H9 (cell line): ENCODE measurements around the gene STK11. TPM values are rescaled to one million over a fixed set of nuclear protein-coding genes. Genes with fewer than 3 reads are reported as not detected.

Experiments used
- DNase-seq: peaks from one replicate; pipeline ENCODE4 v3.0.0-alpha.2; 2017
- H2AFZ ChIP-seq: one replicate; pipeline ENCODE4 v1.6.1; 2013; ENCODE audit warnings: mild to moderate bottlenecking, low read length, control low read depth, moderate library complexity
- H2AK5ac ChIP-seq: 2 replicates; pipeline ENCODE4 v1.6.1; 2013; ENCODE audit warnings: low read length, control low read depth, mixed read lengths; ENCODE audit not compliant: insufficient read length
- H2BK120ac ChIP-seq: one replicate; pipeline ENCODE4 v1.6.1; 2013; ENCODE audit warnings: low read depth, mild to moderate bottlenecking, low read length, control low read depth, inconsistent platforms; ENCODE audit not compliant: poor library complexity, severe bottlenecking
- H2BK12ac ChIP-seq: 2 replicates; pipeline ENCODE4 v1.6.1; 2013; ENCODE audit warnings: low read length, control low read depth, mixed read lengths, low read depth; ENCODE audit not compliant: insufficient read length
- H2BK15ac ChIP-seq: 2 replicates; pipeline ENCODE4 v1.6.1; 2013; ENCODE audit warnings: low read depth, low read length, control low read depth
- H2BK20ac ChIP-seq: one replicate; pipeline ENCODE4 v1.6.1; 2013; ENCODE audit warnings: low read depth, mild to moderate bottlenecking, low read length, control low read depth, inconsistent platforms; ENCODE audit not compliant: poor library complexity, severe bottlenecking
- H2BK5ac ChIP-seq: 2 replicates; pipeline ENCODE4 v1.6.1; 2013; ENCODE audit warnings: low read length, control low read depth, mixed read lengths; ENCODE audit not compliant: insufficient read length
- H3K14ac ChIP-seq: 2 replicates; pipeline ENCODE4 v1.6.1; 2013; ENCODE audit warnings: low read length, control low read depth; ENCODE audit not compliant: insufficient read depth
- H3K18ac ChIP-seq: 2 replicates; pipeline ENCODE4 v1.6.1; 2013; ENCODE audit warnings: low read depth, mild to moderate bottlenecking, mixed read lengths, low read length, control low read depth; ENCODE audit not compliant: insufficient read length
- H3K23ac ChIP-seq: 2 replicates; pipeline ENCODE4 v1.6.1; 2013; ENCODE audit warnings: low read length, control low read depth, mixed read lengths, low read depth; ENCODE audit not compliant: insufficient read length
- H3K23me2 ChIP-seq: 2 replicates; pipeline ENCODE4 v1.6.1; 2013; ENCODE audit warnings: low read depth, mild to moderate bottlenecking, mixed read lengths, low read length, control low read depth; ENCODE audit not compliant: insufficient read length, poor library complexity, severe bottlenecking
- H3K27ac ChIP-seq: 2 replicates; pipeline ENCODE4 v1.5.1; 2013; ENCODE audit warnings: low read length, control low read depth, mixed read lengths, low read depth; ENCODE audit not compliant: insufficient read length
- H3K27me3 ChIP-seq: 2 replicates; pipeline ENCODE4 v1.6.1; 2013; ENCODE audit warnings: low read length, control low read depth, inconsistent platforms; ENCODE audit not compliant: insufficient read depth
- H3K4ac ChIP-seq: 2 replicates; pipeline ENCODE4 v1.6.1; 2013; ENCODE audit warnings: low read depth, mild to moderate bottlenecking, control low read depth, inconsistent platforms, low read length, moderate library complexity
- H3K4me1 ChIP-seq: 2 replicates; pipeline ENCODE4 v1.6.1; 2013; ENCODE audit warnings: low read length, control low read depth, inconsistent platforms; ENCODE audit not compliant: insufficient read depth
- H3K4me2 ChIP-seq: 2 replicates; pipeline ENCODE4 v1.6.1; 2013; ENCODE audit warnings: low read length, control low read depth, mixed read lengths; ENCODE audit not compliant: insufficient read length, insufficient read depth
- H3K56ac ChIP-seq: 2 replicates; pipeline ENCODE4 v1.6.1; 2013; ENCODE audit warnings: low read depth, mild to moderate bottlenecking, mixed read lengths, low read length, control low read depth; ENCODE audit not compliant: insufficient read length
- H3K79me1 ChIP-seq: 2 replicates; pipeline ENCODE4 v1.6.1; 2013; ENCODE audit warnings: low read depth, mild to moderate bottlenecking, moderate library complexity, low read length, control low read depth, inconsistent platforms; ENCODE audit not compliant: insufficient read depth, poor library complexity, severe bottlenecking
- H3K79me2 ChIP-seq: 2 replicates; pipeline ENCODE4 v1.6.1; 2013; ENCODE audit warnings: low read length, control low read depth, inconsistent platforms; ENCODE audit not compliant: insufficient read depth
- H3K9ac ChIP-seq: 2 replicates; pipeline ENCODE4 v1.6.1; 2013; ENCODE audit warnings: low read length, control low read depth, mixed read lengths; ENCODE audit not compliant: insufficient read length; ENCODE audit errors: extremely low read depth
- H3K9me3 ChIP-seq: one replicate; pipeline ENCODE4 v1.6.1; 2013; ENCODE audit warnings: low read depth, low read length, inconsistent platforms; ENCODE audit not compliant: control insufficient read depth
- H3T11ph ChIP-seq: one replicate; pipeline ENCODE4 v1.6.1; 2013; ENCODE audit warnings: mild to moderate bottlenecking, low read length, control low read depth, inconsistent platforms
- H4K20me1 ChIP-seq: one replicate; pipeline ENCODE4 v1.6.1; 2013; ENCODE audit not compliant: control insufficient read depth, insufficient read length, insufficient read depth
- H4K5ac ChIP-seq: 2 replicates; pipeline ENCODE4 v1.6.1; 2013; ENCODE audit warnings: low read depth, mild to moderate bottlenecking, mixed read lengths, low read length, control low read depth; ENCODE audit not compliant: insufficient read length
- H4K8ac ChIP-seq: replicated peaks from 2 replicates; pipeline ENCODE4 v1.6.1; 2013; ENCODE audit warnings: low read length, control low read depth, mixed read lengths, low read depth; ENCODE audit not compliant: insufficient read length
- H4K91ac ChIP-seq: 2 replicates; pipeline ENCODE4 v1.6.1; 2013; ENCODE audit warnings: low read depth, mild to moderate bottlenecking, moderate library complexity, mixed read lengths, low read length, control low read depth; ENCODE audit not compliant: insufficient read length
- H3K27ac Mint-ChIP-seq, 3 experiments: 2 replicates in 2 of 3; 3 replicates in 1 of 3; pipeline ENCODE4 v1.8.0; 2020 to 2021; ENCODE audit warnings: mixed read lengths in 3 of 3, mild to moderate bottlenecking in 1 of 3, moderate library complexity in 1 of 3
- H3K27me3 Mint-ChIP-seq: 2 replicates; pipeline ENCODE4 v1.8.0; 2021; ENCODE audit warnings: low read depth, mild to moderate bottlenecking, moderate library complexity, mixed read lengths
- H3K36me3 Mint-ChIP-seq, 3 experiments: 2 replicates in 2 of 3; 3 replicates in 1 of 3; pipeline ENCODE4 v1.8.0; 2020 to 2021; ENCODE audit warnings: low read depth in 3 of 3, mixed read lengths in 3 of 3; ENCODE audit not compliant: insufficient read depth in 1 of 3
- H3K4me1 Mint-ChIP-seq, 2 experiments: 2 replicates each; pipeline ENCODE4 v1.8.0; 2020; ENCODE audit warnings: mixed read lengths in 2 of 2
- H3K4me3 Mint-ChIP-seq, 2 experiments: 2 replicates in 1 of 2; 3 replicates in 1 of 2; pipeline ENCODE4 v1.8.0; 2020 to 2021; ENCODE audit warnings: mild to moderate bottlenecking in 2 of 2, mixed read lengths in 2 of 2, moderate library complexity in 1 of 2
- H3K9me3 Mint-ChIP-seq, 2 experiments: 2 replicates in 1 of 2; 3 replicates in 1 of 2; pipeline ENCODE4 v1.8.0; 2020; ENCODE audit warnings: mild to moderate bottlenecking in 2 of 2, mixed read lengths in 2 of 2, moderate library complexity in 1 of 2
- WGBS: extraction: QIAGEN DNeasy Blood & Tissue Kit; methylation state at CpG from one replicate; pipeline ENCODE4 v1.1.7; 2013; ENCODE audit warnings: missing lambda C conversion rate, low lambda C conversion rate, mixed read lengths; ENCODE audit not compliant: insufficient read length; ENCODE audit errors: extremely low coverage; 5-methylcytosine and 5-hydroxymethylcytosine counted together
- total RNA-seq: library from RNA; stranded (reverse); gene quantifications from 2 replicates; pipeline ENCODE4 v1.2.1, GENCODE V29; 2021
- TF ChIP-seq, protein P1 (sequence below): fragments of 200-600 bp; sonication (generic); conservative IDR thresholded peaks from 3 replicates; pipeline ENCODE4 v1.8.0; 2021; ENCODE audit warnings: antibody characterized with exemption, mild to moderate bottlenecking

The STK11 gene
- total RNA-seq, 1 experiment from 2014 or later = 74.3 TPM

DNA sequence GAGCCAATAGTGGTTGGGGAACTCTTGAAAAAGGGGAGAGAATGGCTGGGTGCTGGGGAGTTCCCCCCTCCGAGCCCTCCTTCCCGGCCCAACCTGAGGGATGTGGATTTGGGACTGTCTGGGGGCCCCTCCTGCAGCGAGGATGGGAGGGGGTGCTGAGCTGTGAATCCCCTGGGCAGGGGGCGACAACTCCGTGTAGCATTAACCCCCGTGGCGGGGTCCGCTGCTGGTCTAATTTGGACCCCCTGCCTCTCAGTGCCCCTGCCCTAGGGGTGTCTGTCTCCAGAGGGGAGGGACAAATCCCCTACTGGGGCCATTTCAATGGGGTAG is 52.5 kb downstream of the STK11 start:
- Histone ChIP-seq H2AK5ac (no peak overlapping the region), H4K20me1 (no peaks in the 10 kb centered on the region), H3K23ac (no peak overlapping the region), H3K9ac (no peak overlapping the region), H3T11ph (no peak overlapping the region), H4K5ac (no peak overlapping the region), H3K4ac (no peak overlapping the region), H3K4me1 (no peaks in the 10 kb centered on the region), H3K56ac (no peak overlapping the region), H2BK15ac (no peak overlapping the region), H2AFZ (no peak overlapping the region), H2BK120ac (no peak overlapping the region), H2BK20ac (no peak overlapping the region), H3K9me3 (no peaks in the 10 kb centered on the region), H2BK5ac (no peak overlapping the region), H3K79me1 (no peaks in the 10 kb centered on the region), H3K14ac (no peak overlapping the region), H4K8ac (no peak overlapping the region), H3K4me2 (no peak overlapping the region), H3K79me2 (no peaks in the 10 kb centered on the region), H4K91ac (no peak overlapping the region), H3K27ac (no peak overlapping the region), H3K23me2 (peaks cover 18% of the 10 kb centered on the region), H3K18ac (no peak overlapping the region), H2BK12ac (no peak overlapping the region), H3K27me3 (no peaks in the 10 kb centered on the region)
- TF ChIP-seq, protein P1, sequence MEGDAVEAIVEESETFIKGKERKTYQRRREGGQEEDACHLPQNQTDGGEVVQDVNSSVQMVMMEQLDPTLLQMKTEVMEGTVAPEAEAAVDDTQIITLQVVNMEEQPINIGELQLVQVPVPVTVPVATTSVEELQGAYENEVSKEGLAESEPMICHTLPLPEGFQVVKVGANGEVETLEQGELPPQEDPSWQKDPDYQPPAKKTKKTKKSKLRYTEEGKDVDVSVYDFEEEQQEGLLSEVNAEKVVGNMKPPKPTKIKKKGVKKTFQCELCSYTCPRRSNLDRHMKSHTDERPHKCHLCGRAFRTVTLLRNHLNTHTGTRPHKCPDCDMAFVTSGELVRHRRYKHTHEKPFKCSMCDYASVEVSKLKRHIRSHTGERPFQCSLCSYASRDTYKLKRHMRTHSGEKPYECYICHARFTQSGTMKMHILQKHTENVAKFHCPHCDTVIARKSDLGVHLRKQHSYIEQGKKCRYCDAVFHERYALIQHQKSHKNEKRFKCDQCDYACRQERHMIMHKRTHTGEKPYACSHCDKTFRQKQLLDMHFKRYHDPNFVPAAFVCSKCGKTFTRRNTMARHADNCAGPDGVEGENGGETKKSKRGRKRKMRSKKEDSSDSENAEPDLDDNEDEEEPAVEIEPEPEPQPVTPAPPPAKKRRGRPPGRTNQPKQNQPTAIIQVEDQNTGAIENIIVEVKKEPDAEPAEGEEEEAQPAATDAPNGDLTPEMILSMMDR = no peak
- H3K9me3 Mint-ChIP-seq = no peaks in the 10 kb centered on the region; a peak in 2 of 5 replicates
- no peaks in the 10 kb centered on the region; the same call in 1 of the 2 replicates for H3K27me3 Mint-ChIP-seq
- H3K36me3 Mint-ChIP-seq = peaks cover 20 to 52% (median 47%) of the 10 kb centered on the region in 3 experiments
- peaks cover 39 to 53% of the 10 kb centered on the region in 2 experiments for H3K4me1 Mint-ChIP-seq
- H3K27ac Mint-ChIP-seq = peak overlapping the region; percentile 77 to 93 (median 91); a peak in 5 of 7 replicates
- peak overlapping the region in 1 of 2 experiments; percentile 51; a peak in 2 of 5 replicates for H3K4me3 Mint-ChIP-seq
- DNase-seq = no peak
- WGBS = no CpG with 5 or more reads among the region's 8 CpGs
